Left lobe of liver (tissue), 2 donors: ENCODE results near the gene BANK1. TPM values are rescaled to one million over a fixed set of nuclear protein-coding genes. Genes with fewer than 3 reads are reported as not detected.

Source experiments
- ATAC-seq: fragments of 200-7000 bp; cut with Tn5 transposase; one replicate; pipeline ENCODE4 v1.9.1; 2020; ENCODE audit warnings: mild to moderate bottlenecking, moderate library complexity
- DNase-seq: peaks from one replicate; pipeline ENCODE4 v3.0.0-alpha.2; 2020; ENCODE audit warnings: low spot score
- total RNA-seq: library from RNA; stranded (reverse); gene quantifications from one replicate; pipeline ENCODE4 v1.2.1, GENCODE V29; 2021
- donor health status: DM: no; HTN: no; CAD: no; lungs with moderate emphysema.
- donor health status: DM: no; HTN: yes; CAD: no.

The BANK1 gene
- total RNA-seq, 1 donor from 2014 or later: 0.10 TPM

DNA sequence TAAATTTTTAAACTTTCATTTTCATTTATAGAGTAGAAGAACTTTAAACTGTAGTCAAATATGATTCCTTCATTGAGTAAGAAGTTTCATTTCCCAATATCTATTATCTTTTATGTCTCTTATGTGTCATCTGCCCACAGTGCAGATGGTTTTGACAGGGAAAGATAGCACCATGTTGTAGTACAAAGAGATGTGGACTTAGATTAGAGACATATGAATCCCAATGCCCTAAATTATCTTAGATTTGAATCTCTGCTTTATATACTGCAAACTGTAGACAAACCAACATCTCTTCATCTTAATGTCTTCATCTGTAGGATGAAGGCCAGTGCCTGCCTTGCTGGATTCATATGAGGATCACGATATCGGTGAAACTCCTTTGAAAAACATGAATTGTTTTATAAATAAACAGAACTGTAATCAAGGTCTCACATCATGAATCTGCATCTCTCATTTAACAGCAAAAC is 217.5 kb downstream of the BANK1 start:
- ATAC-seq: no peak
- DNase-seq: no peak

- ATAC-seq (no peak), DNase-seq (no peak)
These were observed 218.2 kb downstream of the BANK1 start for GRCh38 chr4:102008711-102009110.

DNA sequence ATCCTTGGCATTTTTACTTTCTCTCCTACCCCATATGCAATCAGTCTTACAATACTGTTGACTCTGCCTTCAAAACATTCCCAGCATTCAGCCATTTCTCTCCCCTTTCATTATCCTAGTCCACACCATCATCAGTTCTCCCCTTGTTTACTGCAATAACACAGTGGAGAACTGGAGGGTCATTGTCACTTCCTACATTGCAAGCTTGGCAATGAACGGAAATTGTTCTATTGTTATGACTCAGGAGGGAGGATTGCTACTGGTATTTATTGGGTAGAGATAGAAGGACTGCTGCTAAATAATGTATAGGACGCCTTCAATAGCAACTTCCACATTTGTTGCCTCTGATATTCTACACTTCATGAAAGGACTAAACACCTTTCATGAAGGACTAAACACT is 231.8 kb downstream of the BANK1 start:
- no peak for DNase-seq
- no peak for ATAC-seq

DNA sequence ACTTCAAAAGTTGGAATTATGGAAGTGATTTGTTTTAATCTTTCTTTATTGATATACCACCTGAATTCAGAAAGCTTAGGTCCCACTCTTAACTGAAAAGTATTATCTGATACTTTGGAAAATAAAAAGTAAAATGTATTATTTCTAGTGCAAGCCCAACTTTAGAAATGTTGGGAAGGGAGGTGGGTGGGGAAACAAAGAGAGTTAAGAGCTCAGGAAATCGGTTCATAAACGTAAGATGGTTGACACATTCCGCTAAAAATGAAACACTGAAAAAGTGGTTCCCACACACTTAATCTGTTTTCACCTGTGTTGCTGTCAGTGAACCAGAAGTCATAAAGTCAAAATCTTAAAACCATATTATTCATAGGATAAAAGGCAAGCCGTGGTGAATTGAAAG is 237.4 kb downstream of the BANK1 start:
- no peak for ATAC-seq
- DNase-seq: no peak

- ATAC-seq (no peak), DNase-seq (no peak)
These were observed 240.9 kb downstream of the BANK1 start for GRCh38 chr4:102031406-102031805.

DNA sequence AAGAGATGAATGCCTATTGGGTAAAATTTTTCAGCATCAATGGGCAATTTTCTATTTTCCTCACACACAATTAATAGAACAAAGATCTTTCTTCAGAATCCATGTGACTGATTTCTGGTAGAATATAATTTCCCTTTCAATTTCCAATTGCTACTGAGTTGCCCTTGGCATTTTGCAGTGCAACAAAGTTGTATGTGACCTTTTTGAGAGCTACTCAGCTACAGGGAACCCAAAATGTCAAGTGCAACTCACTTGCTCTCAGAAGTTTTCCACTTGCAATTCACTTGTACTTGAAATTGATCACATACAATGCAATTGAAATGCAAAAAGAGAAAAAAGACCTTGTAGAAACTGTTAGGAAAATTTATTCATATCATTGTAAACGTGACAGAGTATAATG is 245.5 kb downstream of the BANK1 start:
- ATAC-seq (no peak), DNase-seq (no peak)

DNA sequence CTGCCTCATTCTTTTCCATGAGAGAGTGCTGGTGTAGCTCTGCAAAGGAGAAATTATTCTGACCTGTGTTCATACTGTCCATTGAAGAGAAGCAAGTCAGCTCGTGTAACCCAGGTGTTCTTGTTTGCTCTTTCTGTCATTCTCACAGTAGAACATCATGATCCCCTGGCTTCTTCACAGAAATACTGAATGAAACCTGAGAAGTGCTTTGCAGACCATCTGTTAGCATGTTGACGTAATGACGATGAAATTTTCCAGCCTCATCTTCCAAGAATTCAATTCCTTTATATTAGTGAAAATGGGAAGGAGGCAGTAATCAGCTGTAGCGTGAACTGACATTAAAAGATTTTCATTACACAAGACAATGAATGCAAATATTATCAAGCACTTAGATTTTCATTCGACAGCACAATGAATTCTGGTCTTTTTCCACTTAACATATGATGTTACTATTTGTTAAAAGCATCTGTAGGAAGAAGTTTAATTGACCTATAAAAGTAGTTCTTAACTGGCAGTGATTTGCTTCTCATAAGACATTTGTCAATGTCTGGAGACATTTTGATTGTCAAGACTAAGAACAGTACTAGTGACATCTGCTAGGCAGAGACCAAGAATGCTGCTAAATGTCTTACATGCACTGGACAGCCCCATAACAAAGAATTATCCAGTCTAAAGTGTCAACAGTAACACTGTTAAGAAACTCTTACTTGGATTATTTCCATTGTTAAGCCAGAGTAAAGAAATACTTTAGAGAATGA is 246.3 kb downstream of the BANK1 start:
- DNase-seq (no peak), ATAC-seq (peak; percentile 23)

DNA sequence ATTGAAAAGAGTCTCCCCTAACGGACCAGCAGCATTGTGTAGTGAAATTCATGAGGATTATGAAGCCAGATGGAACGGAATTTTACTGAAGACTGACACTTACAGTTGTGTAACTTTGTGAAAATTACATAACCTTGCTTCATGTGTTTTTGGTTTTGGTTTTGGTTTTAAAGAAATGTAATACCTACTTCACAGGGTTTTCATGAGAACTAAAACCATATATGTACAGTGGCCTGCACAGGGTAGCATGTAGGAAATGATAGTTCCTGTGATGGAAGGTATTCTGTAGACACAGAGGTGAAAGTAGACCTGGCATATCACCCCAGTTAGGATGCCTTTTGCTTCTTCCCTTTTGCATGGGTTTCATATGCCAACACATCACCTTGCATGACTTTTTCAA is 247.0 kb downstream of the BANK1 start:
- peak; percentile 60 for ATAC-seq
- no peak for DNase-seq

GRCh38 chr4:102042871-102043802 is 252.6 kb downstream of the BANK1 start:
- DNase-seq (no peak), ATAC-seq (no peak)

DNA sequence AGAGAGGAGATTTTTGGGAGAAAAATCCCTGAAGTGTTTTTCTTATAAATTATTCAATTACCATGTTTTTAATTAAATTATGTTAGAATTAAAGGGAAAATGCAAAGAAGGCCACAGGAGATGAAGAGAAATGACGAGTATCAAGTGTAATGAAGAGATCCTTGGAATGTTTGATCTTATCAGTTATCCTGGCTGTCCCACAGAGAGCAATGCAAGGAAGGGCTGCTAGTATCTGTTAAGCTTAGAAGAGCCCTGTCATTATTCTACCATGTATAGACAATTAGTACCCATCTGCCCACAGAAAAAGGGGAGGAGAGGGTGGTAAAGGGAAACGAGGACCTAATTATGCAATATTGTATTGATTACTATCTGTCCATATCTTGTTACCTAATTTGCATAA is 257.1 kb downstream of the BANK1 start:
- no peak for ATAC-seq
- DNase-seq: no peak

- ATAC-seq: no peak
- DNase-seq: no peak
These were observed 265.3 kb downstream of the BANK1 start for GRCh38 chr4:102055805-102056204.

DNA sequence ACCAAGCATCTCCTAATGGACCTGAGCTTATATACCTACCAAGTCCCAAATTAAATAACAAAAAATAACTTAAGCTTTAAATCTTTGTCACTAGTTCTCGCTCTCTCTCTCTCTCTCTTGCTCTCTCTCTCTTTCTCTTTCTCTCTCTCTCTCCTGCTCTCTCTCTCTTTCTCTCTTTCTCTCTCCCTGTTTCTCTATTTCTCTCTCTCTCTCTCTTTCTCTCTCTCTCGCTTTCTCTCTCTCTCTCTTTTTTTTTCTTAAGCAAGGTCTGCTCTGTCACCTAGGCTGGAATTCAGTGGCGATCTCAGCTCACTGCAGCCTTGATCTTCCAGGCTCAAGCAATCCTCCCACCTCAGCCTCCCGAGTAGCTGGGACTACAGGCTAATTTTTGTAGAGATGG is 266.6 kb downstream of the BANK1 start:
- ATAC-seq: no peak
- no peak for DNase-seq

DNA sequence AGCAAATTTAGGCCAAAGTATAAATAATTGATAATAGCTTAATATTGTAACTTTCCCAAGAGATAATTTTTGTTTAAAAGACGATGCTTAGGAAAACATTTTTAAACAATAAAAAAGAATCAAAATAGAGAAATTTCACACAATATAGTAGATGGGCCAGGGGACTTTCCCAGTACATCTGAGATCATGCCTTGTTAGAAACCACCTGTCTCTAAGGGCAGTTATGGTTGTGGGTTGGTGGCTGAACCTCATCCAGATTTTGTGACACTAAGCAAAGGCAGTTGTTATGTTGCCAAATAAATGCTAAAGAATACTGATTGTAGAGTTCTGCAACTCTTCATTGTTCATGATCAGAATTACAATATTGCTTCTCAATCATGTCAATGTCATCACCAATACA is 270.6 kb downstream of the BANK1 start:
- no peak for ATAC-seq
- no peak for DNase-seq

DNA sequence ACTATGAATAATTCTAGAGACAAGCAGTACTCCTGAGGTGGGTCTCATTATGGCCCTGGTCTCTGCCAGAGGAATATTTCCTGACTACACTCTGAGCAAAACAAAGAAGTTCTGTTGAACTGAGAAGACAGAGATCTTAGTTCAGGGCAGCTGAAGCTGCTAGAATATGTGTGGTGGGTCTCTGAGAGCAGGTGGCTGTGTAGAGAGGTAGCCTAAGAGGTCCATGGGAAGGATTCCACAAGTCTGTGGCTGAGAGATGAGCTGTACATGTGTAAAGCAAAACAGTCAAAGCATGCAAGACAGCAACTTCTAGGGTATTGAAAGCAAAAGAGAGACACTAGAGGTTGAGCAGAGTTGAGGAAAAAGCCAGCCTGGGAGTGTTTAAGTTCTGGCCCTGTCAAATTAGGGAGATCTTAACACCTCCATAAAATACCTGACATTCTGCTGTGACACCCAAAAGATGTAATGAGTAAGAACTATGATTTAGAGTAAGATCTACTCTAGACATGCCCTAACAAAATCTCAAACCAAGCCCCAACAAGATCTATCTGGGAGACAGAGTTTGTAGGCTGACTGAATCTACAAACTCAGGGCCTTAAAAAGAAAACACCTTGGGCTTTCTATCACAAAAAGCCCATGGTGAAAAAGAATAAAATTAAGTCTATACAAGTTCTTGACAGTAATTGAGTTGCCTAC is 274.4 kb downstream of the BANK1 start:
- no peak for ATAC-seq
- no peak for DNase-seq

- DNase-seq: no peak
- ATAC-seq: no peak
These were observed 286.1 kb downstream of the BANK1 start for GRCh38 chr4:102076622-102077021.

DNA sequence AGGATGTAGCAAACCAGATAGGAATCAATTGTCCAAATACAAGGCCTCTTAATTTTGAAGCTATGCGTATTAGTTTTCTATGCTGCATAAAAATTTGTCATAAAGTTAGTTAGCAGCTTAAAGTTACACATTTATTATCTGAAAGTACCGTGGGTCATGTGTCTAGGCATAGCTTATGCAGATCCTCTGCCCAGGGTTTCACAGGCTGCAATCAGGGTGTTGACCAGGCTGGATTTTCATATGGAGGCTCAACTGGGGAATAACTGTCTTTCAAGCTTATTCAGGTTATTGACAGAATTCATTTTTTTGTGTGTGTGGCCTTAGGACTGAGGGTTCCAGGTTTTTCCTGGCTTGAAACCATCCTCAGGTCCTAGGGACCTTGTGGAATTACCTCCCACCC is 289.7 kb downstream of the BANK1 start:
- no peak for ATAC-seq
- DNase-seq: no peak

- DNase-seq (no peak), ATAC-seq (no peak)
These were observed 299.5 kb downstream of the BANK1 start for GRCh38 chr4:102089850-102090621.

DNA sequence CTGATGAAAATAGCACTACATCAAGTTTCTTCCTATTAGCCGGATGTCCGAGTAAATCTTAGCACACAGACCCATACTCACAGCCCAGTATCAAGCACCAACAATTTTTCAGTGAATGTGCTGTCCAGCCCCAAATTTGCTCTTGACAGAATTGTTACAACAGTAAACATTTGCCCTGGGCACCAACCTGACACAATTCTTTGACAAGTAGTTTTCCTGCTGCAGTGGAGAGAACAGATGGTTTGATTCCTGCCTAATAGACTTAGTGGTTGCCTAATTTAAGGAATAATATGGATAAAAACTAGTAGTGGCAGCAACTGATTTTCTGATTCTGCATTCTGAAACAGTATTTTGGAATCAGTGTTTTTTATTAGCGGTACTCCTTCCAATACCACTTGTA is 301.1 kb downstream of the BANK1 start:
- ATAC-seq (no peak), DNase-seq (no peak)

GRCh38 chr4:102094481-102094880 is 304.0 kb downstream of the BANK1 start:
- no peak for DNase-seq
- no peak for ATAC-seq

DNA sequence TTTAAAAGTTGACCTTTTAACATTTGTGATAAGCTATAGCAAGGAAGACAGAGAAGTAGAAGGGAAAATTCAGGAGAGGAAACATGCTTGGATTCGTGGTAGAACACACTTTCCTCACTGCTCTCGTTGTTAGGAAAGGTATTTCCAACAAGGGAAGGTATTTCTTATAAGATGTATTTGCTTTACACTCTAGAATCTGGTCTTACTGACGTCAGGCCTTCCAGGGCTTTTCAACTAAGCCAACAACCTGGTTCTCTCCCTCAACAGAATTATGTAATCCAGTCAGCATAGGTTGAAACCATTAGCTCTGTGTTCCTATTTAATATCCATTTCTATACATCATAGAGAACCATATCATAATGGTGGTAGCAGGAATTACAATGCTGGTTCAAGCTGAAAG is 312.8 kb downstream of the BANK1 start:
- ATAC-seq (no peak), DNase-seq (no peak)

DNA sequence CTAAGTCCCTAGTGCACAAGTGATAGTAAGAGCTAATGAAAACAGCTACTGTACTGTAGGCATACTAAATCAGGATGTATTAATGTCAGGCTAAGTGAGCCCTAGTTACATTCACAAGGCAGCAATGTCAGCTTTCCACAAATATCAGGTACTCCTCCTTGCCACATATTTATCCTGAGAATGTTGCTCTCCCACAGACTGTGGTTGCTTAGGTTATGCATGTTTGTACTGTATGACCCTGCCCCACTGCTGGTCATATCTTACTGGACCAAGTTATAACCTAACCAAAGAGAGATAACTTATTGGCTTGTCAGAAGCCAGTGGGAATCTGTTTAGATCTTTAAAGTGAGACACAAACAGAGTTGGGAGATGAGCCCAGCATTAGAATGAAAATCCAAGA is 313.7 kb downstream of the BANK1 start:
- ATAC-seq: no peak

More for the DNA sequence above, 313.7 kb downstream of the BANK1 start:
- no peak for DNase-seq
